ENCODE measurements around the gene TARDBP.
"Not testable (repeated sequence)": the region's sequence is repeated elsewhere in the genome, so short reads cannot be mapped to it uniquely, and the experiment has no call there.

Gene TARDBP

DNA sequence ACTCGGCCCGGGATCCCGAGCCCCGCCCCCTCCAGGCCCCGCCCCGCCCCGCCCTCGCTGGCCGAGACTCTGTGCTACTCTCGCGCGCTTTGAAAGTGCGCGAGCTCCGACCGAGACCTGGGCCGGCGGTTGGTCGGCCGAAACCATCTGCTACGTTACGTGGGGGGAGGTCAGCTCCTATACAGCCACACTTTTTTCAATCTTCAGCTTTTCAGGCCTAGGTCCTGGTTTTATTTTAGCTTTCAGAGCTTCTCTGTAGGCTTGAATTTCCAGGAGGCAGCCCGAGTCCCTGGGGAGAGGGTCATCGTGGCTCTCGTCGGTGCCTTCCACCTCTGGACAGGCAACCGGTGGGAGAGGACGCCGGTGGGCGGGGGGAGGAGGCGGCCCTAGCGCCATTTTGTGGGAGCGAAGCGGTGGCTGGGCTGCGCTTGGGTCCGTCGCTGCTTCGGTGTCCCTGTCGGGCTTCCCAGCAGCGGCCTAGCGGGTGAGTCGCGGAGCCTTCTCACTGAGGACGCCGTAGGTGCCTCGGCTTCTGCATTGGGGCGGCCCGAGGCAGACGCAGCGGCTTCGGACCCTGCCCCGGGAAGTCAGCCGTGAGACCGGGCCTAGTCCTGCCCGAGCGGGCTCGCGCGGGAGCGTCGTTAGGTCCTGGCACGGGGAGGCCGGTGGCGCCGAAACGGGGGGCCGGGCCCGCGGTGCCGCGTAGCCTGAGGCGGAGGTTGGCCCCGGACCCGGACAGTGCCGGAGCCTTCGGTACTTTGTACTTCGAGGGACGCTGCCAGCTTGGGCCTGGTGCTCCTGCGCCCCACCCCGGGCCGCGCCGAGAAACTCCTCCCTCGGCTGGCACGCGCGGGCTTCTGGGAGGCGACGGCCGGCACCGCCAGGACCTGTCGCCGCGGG, at the start of gene TARDBP:
Gene TARDBP, plus strand, starts transcription at position 395 of the 900 bp plus-strand sequence. CDS start 1,074 bp downstream, outside the sequence.
- FAIRE-seq = no peak

GRCh38 chr1:10965546-10966226, 46.8 kb upstream of the TARDBP start:
- FAIRE-seq = no peak

DNA sequence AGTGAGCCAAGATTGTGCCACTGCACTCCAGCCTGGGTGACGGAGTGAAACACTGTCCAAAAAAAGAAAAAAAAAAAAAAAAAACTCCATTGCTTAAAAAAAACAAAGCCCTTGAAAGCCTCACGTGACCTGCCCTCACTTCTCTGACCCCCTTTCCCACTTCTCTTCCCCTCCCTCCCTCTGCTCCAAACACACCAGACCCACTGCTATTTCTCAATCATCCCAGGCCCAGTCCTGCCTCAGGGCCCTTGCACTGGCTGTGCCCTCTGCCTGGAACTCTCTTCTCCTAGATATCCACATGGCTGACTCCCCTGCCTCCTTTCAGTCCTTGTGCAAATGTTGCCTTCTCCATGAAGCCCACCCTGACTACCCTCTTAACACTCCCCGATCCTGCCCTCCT, 45.4 kb upstream of the TARDBP start:
- no peak for FAIRE-seq

- no peak for FAIRE-seq
Measured at GRCh38 chr1:10968411-10968826, 44.0 kb upstream of the TARDBP start.

- no peak for FAIRE-seq
Measured at GRCh38 chr1:10969267-10969970, 43.0 kb upstream of the TARDBP start.

- no peak for FAIRE-seq
Measured at GRCh38 chr1:10969971-10970332, 42.5 kb upstream of the TARDBP start.

- no peak for FAIRE-seq
Measured at GRCh38 chr1:10973552-10973951, 38.9 kb upstream of the TARDBP start.

- FAIRE-seq = no peak
Measured at GRCh38 chr1:10973956-10974881, 38.2 kb upstream of the TARDBP start.

GRCh38 chr1:10975567-10976326, 36.7 kb upstream of the TARDBP start:
- FAIRE-seq = no peak

DNA sequence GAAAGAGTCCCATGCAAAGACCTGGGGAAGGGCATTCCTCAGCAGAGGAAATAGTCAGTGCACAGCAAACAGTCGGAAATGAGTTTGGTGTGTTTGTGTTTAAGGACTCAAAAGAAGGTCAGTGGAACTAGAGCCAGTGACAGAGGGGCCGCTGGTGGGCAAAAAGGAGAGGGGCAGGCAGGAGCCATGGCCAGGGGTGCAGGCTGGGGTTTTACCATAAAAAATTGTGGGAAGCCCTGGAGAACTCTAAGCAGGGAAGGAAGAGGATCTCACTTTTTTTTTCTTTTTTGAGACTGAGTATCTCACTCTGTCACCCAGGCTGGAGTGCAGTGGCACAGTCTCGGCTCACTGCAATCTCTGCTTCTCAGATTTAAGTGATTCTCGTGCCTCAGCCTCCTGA, 33.7 kb upstream of the TARDBP start:
- FAIRE-seq = no peak

DNA sequence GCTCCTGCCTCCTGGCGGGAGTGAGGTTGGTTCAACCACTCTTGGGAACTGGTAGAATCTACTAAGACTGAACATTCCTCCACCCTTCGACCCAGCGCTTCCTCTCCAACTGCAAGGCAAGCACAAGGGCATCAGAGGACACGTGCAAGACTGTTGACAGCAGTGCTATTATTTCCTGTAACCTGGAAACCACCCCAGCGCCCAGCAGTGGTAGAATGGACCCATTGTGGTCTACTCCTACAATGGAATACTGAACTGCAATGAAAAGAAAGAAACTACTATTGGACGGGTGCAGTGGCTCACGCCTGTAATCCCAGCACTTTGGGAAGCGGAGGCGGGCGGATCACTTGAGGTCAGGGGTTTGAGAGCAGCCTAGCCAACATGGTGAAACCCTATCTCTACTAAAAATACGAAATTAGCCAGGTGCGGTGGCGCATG, 33.0 kb upstream of the TARDBP start:
- FAIRE-seq = no peak

DNA sequence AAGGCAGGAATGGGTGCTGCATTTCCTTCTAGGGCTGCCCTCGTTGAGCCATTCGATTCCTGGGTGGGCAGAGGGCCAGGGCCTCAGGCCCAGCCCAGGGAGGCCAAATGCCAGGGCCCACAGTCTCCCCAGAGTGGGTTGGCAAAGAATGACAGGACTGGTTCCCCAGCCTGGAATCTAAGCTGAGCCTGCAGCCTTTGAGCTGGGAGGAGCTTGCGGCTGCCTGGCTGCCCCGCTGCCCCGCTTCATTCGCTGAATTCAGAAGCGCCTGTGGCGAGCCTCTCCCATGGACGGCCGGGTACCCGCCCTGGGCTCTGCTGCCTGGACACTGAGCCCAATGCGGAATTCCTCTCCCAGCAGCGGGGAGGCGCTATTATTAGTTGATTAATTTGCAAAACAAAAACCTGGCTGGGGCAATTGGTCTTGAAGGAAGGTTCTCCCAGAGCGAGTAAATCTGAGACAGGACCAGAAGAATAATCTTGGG, 32.3 kb upstream of the TARDBP start:
- no peak for FAIRE-seq

GRCh38 chr1:10980841-10981727, 31.4 kb upstream of the TARDBP start:
- no peak for FAIRE-seq

- no peak for FAIRE-seq
Measured at GRCh38 chr1:10986525-10986890, 25.9 kb upstream of the TARDBP start.

DNA sequence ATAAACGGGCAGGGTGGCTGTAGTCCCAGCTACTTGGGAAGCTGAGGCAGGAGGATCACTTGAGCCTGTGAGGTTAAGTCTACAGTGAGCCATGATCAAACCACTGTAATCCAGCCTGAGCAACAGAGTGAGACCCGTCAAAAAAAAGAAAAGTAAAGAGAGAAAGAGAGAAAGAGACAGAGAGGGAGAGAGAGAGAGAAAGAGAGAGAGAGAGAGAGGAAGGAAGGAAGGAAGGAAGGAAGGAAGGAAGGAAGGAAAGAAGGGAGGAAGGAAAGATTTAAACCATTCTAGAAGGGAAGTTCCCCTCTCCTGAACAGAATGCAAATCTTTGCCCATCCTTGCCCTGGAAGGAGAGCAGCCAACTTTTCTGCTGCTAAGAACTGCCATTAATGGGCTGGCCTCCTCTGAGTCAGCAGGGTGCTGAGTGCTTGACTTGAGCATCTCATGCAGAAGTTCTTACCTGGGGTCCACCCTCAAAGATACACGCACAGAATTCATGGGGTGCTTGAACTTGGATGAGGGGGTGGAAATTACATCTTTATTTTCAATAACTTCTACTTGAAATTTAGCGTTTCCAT, 24.5 kb upstream of the TARDBP start:
- FAIRE-seq = no peak

GRCh38 chr1:10989095-10989494, 23.4 kb upstream of the TARDBP start:
- FAIRE-seq = no peak

GRCh38 chr1:10989920-10990516, 22.4 kb upstream of the TARDBP start:
- FAIRE-seq = not testable (repeated sequence)

DNA sequence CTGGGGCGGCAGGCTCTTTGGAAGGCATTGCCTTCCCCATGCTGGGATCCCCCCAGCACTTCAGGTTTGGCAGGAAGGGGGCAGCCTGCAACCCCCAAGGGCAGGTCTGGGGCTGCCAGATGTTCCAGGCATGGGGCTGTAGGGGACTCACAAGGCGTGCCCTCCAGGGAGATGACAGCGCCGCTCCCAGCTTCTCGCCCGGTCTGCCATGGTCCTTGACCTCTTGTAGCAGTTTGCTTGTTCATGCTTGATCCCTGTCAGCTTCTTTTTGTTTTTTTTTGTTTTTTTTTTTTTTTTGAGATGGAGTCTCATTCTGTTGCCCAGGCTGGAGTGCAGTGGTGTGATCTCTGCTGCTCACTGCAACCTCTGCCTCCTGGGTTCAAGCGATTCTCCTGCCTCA, 21.6 kb upstream of the TARDBP start:
- no peak for FAIRE-seq

DNA sequence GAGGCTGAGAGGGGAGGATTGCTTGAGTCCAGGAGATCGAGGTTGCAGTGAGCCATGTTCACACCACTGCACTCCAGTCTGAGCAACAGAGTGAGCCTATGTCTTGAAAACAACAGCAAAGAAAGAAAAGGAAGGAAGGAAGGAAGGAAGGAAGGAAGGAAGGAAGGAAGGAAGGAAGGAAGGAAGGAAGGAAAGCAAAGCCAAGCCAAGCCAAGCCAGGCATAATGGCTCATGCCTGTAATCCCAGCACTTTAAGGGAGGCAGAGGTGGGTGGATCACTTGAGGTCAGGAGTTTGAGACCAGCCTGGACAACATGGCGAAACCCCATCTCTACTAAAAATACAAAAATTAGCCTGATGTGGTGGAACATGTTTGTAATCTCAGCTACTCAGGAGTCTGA, 20.4 kb upstream of the TARDBP start:
- not testable (repeated sequence) for FAIRE-seq

All from endometrium (tissue), 2 donors.